Fibroblast of the aortic adventitia (primary cell): ENCODE measurements around the gene SF3B3. TPM values are rescaled to one million over a fixed set of nuclear protein-coding genes. Genes with fewer than 3 reads are reported as not detected.
"Not testable (repeated sequence)": the region's sequence is repeated elsewhere in the genome, so short reads cannot be mapped to it uniquely, and the experiment has no call there.

ENCODE experiments used
- DNase-seq: peaks from one replicate; pipeline ENCODE4 v3.0.0-alpha.2; 2010; ENCODE audit warnings: low read depth
- H3K4me3 ChIP-seq: 2 replicates; pipeline ENCODE4 v1.5.1; 2011; ENCODE audit warnings: low read depth, mild to moderate bottlenecking, control low read depth, low read length, moderate library complexity
- CTCF ChIP-seq: IDR thresholded peaks from 2 replicates; pipeline ENCODE4 v1.5.1; 2011; ENCODE audit warnings: mild to moderate bottlenecking, low read length, control low read depth, inconsistent platforms; ENCODE audit not compliant: insufficient read depth
- total RNA-seq: library from RNA; depleted of rRNA; stranded (reverse); fragments of >200 nt; gene quantifications from 2 replicates; pipeline ENCODE4 v1.2.3, GENCODE V29; 2012; ENCODE audit warnings: low replicate concordance

The SF3B3 gene
- total RNA-seq, 1 donor = 184 TPM

- DNase-seq = no peak
- no peak overlapping the region for H3K4me3 ChIP-seq
- no peak for TF ChIP-seq CTCF
These were observed 13.4 kb upstream of the SF3B3 start for GRCh38 chr16:70510216-70510615.

GRCh38 chr16:70511833-70512232 is 11.8 kb upstream of the SF3B3 start:
- no peak for TF ChIP-seq CTCF
- no peak for DNase-seq
- H3K4me3 ChIP-seq = no peak overlapping the region

GRCh38 chr16:70512456-70512855 is 11.2 kb upstream of the SF3B3 start:
- H3K4me3 ChIP-seq = no peak overlapping the region
- no peak for TF ChIP-seq CTCF
- DNase-seq = no peak

DNA sequence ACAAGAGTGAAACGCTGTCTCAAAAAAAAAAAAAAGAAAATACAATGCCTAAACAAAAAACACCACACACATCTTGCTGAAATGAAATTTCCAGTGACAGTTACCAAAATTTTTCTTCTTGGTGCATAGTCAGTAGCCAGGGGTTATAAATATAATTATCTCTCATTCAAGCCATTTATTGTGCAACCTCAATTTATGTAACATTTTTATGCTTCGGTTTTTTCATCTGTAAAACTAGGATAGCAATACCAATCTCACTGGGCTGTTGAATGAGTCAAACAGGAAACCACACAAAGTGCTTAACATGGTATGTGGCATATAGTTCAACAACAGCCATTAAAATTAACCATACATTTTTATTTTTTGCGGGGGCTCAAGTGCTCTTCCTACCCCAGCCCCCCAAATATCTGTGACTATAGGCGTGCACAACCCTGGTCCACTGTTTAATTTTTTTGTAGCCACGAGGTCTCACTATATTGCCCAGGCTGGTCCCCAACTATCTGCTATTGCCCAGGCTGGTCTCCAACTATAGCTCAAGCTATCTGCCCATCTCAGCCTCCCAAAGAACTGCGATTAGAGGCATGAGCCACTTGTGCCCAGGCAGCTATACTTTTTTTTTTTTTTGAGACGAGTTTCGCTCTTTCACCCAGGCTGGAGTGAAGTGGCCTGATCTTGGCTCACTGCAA is 2.9 kb upstream of the SF3B3 start:
- no peak for TF ChIP-seq CTCF
- peak; percentile 39 for DNase-seq
- H3K4me3 ChIP-seq = no peak overlapping the region

- peak overlapping the region; percentile 95 for H3K4me3 ChIP-seq
- peak; percentile 4 for DNase-seq
- no peak for TF ChIP-seq CTCF
These were observed 1.2 kb upstream of the SF3B3 start for GRCh38 chr16:70522216-70523075.

DNA sequence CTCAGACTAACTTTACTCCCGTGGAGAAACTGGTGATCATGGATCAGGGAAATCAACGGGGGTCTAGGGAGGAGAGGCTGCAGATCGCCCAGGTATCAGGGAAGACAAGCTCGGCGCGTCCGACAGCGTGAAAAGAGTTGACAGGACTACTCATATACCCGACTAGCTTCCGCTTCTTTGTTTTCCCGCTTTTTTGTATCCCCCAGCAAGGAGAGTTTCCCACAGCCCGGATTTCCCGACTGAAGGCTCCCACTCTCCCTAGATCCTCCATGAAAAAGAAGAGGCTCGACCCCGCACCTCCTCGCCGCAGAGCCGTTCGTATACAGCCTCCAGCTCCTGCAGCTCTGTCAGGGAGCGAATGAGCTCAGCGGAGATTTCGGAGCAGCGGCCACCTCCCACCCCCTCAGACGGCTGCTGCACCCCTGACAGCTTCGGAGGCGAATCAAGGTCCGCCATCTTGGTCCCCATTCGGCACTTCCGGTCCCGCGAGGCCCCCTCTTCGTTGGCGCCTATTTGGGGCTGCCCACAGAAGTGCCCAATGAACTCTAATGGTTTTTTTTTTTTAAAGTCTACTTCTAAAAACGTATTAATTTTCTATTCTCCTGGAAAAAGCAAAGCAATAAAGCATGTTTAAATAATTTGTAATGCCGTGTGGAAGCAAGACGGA is 407 bp upstream of the SF3B3 start, which contains the start of gene COG4:
COG4 (minus strand) TSS at position 479 of the 667 bp plus-strand sequence; CDS start at position 468, 11 bp downstream.
- peak; percentile 85 for DNase-seq
- no peak for TF ChIP-seq CTCF
- peak within 1 kb of the TSS; percentile 95 for H3K4me3 ChIP-seq

- DNase-seq = not testable (repeated sequence)
- peak overlapping the region; percentile 95 for H3K4me3 ChIP-seq
These were observed 796 bp downstream of the SF3B3 start for GRCh38 chr16:70524399-70524825.
